Transverse colon (tissue), 4 donors: ENCODE measurements around the gene COLEC11.
A peak's percentile ranks its signal among the peaks of the same experiment; 100 is the strongest.

Experiments
- EP300 ChIP-seq: sonication (generic); formaldehyde crosslinking; IDR thresholded peaks from one replicate; pipeline ENCODE4 v1.6.1; 2017; ENCODE audit warnings: antibody characterized with exemption, low read depth
- POLR2A ChIP-seq: fragments of 450-650 bp; IDR thresholded peaks from one replicate; pipeline ENCODE4 v1.6.1; 2016; ENCODE audit warnings: antibody characterized with exemption, mild to moderate bottlenecking, moderate library complexity
- POLR2AphosphoS5 ChIP-seq, 3 donors: sonication (generic); formaldehyde crosslinking; IDR thresholded peaks; one replicate each; pipeline ENCODE4 v1.6.1; 2016; ENCODE audit warnings: antibody characterized with exemption in 3 of 3
- TF ChIP-seq, protein P1 (sequence below), 5 experiments: fragments of 200-600 bp in 3 of 5; fragments of 450-650 bp in 2 of 5; sonication (generic) in 3 of 5; IDR thresholded peaks; 1 replicate in 2 of 5; 2 replicates in 3 of 5; pipeline ENCODE4 v1.5.1; 2016 to 2017; ENCODE audit warnings: antibody characterized with exemption in 5 of 5, inconsistent platforms in 3 of 5, mild to moderate bottlenecking in 2 of 5, moderate library complexity in 1 of 5

DNA sequence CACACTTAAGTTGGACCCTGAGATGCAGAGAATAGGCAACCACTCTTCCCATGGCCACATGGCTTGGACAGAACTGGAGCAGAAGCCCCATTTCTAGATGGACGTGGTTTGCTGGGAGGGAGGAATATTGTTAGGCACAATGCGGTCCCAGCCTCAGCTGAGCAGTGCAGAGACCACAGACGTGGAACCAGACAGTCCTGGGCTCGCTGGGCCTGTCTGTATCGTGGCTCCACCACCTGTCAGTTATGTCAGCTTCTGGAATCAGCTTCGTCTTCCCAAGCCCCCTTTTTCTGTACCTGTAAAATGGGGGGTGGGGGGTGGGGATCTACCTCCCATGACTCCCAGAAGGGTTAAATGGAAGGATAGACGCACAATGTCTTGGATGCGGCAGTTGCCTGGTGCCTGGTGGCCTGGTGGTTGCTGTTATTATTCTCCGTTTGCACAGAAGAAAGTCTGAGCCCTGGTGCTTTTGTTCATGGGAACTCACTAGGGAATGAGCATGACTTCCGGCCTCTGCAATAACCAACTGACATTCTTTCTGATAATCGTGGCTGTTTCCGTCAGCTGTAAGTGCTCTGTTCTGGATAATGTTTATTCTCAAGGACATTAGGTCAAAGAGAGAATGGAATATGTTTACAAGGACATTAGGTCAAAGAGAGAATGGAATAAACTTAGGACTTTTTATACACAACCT lies 31.4 kb downstream of the COLEC11 start:
- TF ChIP-seq, protein P1, sequence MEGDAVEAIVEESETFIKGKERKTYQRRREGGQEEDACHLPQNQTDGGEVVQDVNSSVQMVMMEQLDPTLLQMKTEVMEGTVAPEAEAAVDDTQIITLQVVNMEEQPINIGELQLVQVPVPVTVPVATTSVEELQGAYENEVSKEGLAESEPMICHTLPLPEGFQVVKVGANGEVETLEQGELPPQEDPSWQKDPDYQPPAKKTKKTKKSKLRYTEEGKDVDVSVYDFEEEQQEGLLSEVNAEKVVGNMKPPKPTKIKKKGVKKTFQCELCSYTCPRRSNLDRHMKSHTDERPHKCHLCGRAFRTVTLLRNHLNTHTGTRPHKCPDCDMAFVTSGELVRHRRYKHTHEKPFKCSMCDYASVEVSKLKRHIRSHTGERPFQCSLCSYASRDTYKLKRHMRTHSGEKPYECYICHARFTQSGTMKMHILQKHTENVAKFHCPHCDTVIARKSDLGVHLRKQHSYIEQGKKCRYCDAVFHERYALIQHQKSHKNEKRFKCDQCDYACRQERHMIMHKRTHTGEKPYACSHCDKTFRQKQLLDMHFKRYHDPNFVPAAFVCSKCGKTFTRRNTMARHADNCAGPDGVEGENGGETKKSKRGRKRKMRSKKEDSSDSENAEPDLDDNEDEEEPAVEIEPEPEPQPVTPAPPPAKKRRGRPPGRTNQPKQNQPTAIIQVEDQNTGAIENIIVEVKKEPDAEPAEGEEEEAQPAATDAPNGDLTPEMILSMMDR (IDR thresholded peaks at IDR 0.05) = no peak
- TF ChIP-seq EP300 = no peak
- TF ChIP-seq POLR2AphosphoS5 (IDR thresholded peaks at IDR 0.05) = peak in 2 of 3 donors; percentile 58 to 62
- no peak for TF ChIP-seq POLR2A
